Hepatocyte (in vitro differentiated cells): ENCODE results near the gene SLC22A23.

Source experiments
- EZH2phosphoT487 ChIP-seq: fragments of 200-600 bp; sonication (generic); IDR thresholded peaks from one replicate; pipeline ENCODE4 v1.6.1; 2018; ENCODE audit warnings: antibody characterized with exemption, mild to moderate bottlenecking, low read depth, moderate library complexity; ENCODE audit not compliant: unreplicated experiment, severe bottlenecking
- TF ChIP-seq, protein P1 (sequence below): fragments of 200-600 bp; sonication (generic); IDR thresholded peaks from 2 replicates; pipeline ENCODE4 v1.5.1; 2016; ENCODE audit warnings: antibody characterized with exemption, mild to moderate bottlenecking; ENCODE audit not compliant: poor library complexity

- TF ChIP-seq, protein P1, sequence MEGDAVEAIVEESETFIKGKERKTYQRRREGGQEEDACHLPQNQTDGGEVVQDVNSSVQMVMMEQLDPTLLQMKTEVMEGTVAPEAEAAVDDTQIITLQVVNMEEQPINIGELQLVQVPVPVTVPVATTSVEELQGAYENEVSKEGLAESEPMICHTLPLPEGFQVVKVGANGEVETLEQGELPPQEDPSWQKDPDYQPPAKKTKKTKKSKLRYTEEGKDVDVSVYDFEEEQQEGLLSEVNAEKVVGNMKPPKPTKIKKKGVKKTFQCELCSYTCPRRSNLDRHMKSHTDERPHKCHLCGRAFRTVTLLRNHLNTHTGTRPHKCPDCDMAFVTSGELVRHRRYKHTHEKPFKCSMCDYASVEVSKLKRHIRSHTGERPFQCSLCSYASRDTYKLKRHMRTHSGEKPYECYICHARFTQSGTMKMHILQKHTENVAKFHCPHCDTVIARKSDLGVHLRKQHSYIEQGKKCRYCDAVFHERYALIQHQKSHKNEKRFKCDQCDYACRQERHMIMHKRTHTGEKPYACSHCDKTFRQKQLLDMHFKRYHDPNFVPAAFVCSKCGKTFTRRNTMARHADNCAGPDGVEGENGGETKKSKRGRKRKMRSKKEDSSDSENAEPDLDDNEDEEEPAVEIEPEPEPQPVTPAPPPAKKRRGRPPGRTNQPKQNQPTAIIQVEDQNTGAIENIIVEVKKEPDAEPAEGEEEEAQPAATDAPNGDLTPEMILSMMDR, result no peak
- TF ChIP-seq EZH2phosphoT487, result no peak
Observed at GRCh38 chr6:3322366-3322890, 134.4 kb downstream of the SLC22A23 start.
